Upper lobe of left lung (tissue), 6 donors: ENCODE measurements around the gene POMC. TPM values are rescaled to one million over a fixed set of nuclear protein-coding genes. Genes with fewer than 3 reads are reported as not detected.
"Not testable (repeated sequence)": the region's sequence is repeated elsewhere in the genome, so short reads cannot be mapped to it uniquely, and the experiment has no call there.

Source experiments
- ATAC-seq, 2 donors: fragments of 200-7000 bp; cut with Tn5 transposase; one replicate each; pipeline ENCODE4 v1.9.1; 2022; ENCODE audit warnings: mild to moderate bottlenecking in 2 of 2, moderate library complexity in 2 of 2; ENCODE audit not compliant: low FRiP score in 2 of 2
- DNase-seq, 2 donors: peaks; one replicate each; pipeline ENCODE4 v3.0.0-alpha.2; 2019 to 2020
- H3K27ac ChIP-seq, 4 donors: fragments of 200-600 bp; sonication (generic); one replicate each; pipeline ENCODE4 v1.5.1; 2016 to 2019
- H3K27me3 ChIP-seq, 4 donors: fragments of 200-600 bp; sonication (generic); one replicate each; pipeline ENCODE4 v1.5.1; 2017 to 2019
- H3K36me3 ChIP-seq, 4 donors: fragments of 200-600 bp; sonication (generic); one replicate each; pipeline ENCODE4 v1.5.1; 2016 to 2019
- H3K4me1 ChIP-seq, 4 donors: fragments of 200-600 bp; sonication (generic); one replicate each; pipeline ENCODE4 v1.5.1; 2018 to 2019
- H3K4me3 ChIP-seq, 4 donors: fragments of 200-600 bp; sonication (generic); one replicate each; pipeline ENCODE4 v1.5.1; 2017 to 2019; ENCODE audit warnings: mild to moderate bottlenecking in 2 of 4, moderate library complexity in 1 of 4
- H3K9me3 ChIP-seq, 4 donors: fragments of 200-600 bp; sonication (generic); one replicate each; pipeline ENCODE4 v1.5.1; 2018 to 2019
- CTCF ChIP-seq, 6 experiments: fragments of 450-650 bp in 4 of 6; fragments of 200-600 bp in 2 of 6; sonication (generic) in 2 of 6; IDR thresholded peaks; one replicate each; pipeline ENCODE4 v1.5.1; 2016 to 2019; ENCODE audit warnings: antibody characterized with exemption in 6 of 6
- EP300 ChIP-seq, 4 donors: sonication (generic); formaldehyde crosslinking; IDR thresholded peaks; one replicate each; pipeline ENCODE4 v1.5.1; 2017; ENCODE audit warnings: antibody characterized with exemption in 4 of 4, control low read depth in 2 of 4
- POLR2A ChIP-seq, 4 donors: fragments of 450-650 bp; IDR thresholded peaks; one replicate each; pipeline ENCODE4 v1.5.1; 2016 to 2017; ENCODE audit warnings: antibody characterized with exemption in 4 of 4, mild to moderate bottlenecking in 2 of 4
- POLR2AphosphoS5 ChIP-seq, 2 donors: sonication (generic); formaldehyde crosslinking; IDR thresholded peaks; one replicate each; pipeline ENCODE4 v1.5.1; 2017; ENCODE audit warnings: antibody characterized with exemption in 2 of 2
- WGBS, 2 donors: methylation state at CpG; one replicate each; pipeline ENCODE4 v1.1.5; 2017 to 2018; 5-methylcytosine and 5-hydroxymethylcytosine counted together
- total RNA-seq, 6 donors: library from RNA; depleted of rRNA in 4 of 6; stranded (reverse); fragments of >200 nt in 4 of 6; gene quantifications; one replicate each; pipeline versions ENCODE4 v1.1.0 to v1.2.1, GENCODE V29; 2016 to 2021
- donor health status: DM: no; HTN: no; CAD: no; lungs with moderate emphysema.
- donor health status: DM: no; HTN: yes; CAD: no; lungs with severe emphysema.

Gene POMC
- total RNA-seq, 6 donors from 2014 or later, result 2.4 to 11.5 (median 5.6) TPM

- Histone ChIP-seq H3K27me3 (no peaks in the 10 kb centered on the region), H3K4me1 (no peaks in the 10 kb centered on the region), H3K4me3 (no peak overlapping the region), H3K27ac (no peak overlapping the region), H3K36me3 (no peaks in the 10 kb centered on the region), H3K9me3 (no peaks in the 10 kb centered on the region)
- 90 to 96% methylated on average over 10 of the region's 10 CpGs for WGBS, 2 donors
- ATAC-seq (no peak), DNase-seq (no peak)
- no peak for TF ChIP-seq POLR2A (IDR thresholded peaks at IDR 0.05)
- TF ChIP-seq EP300 (IDR thresholded peaks at IDR 0.05), result no peak
- TF ChIP-seq CTCF (IDR thresholded peaks at IDR 0.05), result no peak
- no peak for TF ChIP-seq POLR2AphosphoS5 (IDR thresholded peaks at IDR 0.05)
Observed at GRCh38 chr2:25146896-25147295, 21.5 kb downstream of the POMC start.

DNA sequence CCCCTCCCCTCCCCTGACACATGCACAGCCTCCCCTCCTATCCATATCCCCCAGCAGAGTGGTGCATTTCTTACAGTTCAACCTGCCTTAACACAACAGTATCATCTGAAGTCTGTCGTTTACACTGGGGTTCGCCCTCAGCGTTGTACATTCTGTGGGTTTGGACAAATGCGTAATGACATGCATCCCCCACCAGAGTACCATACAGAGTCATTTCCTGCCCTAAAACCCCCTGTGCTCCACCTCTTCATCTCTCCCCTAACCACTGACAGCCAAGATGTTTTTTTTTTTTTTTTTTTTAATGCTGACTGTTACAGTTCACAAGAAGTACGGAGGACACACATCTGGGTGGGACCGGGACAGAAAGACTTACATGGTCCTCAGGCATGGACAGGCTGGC lies 22.6 kb downstream of the POMC start:
- Histone ChIP-seq H3K4me1 (no peaks in the 10 kb centered on the region), H3K4me3 (no peak overlapping the region), H3K27ac (no peak overlapping the region), H3K36me3 (no peaks in the 10 kb centered on the region), H3K9me3 (no peaks in the 10 kb centered on the region), H3K27me3 (no peaks in the 10 kb centered on the region)
- ATAC-seq, result no peak
- no peak for TF ChIP-seq POLR2AphosphoS5 (IDR thresholded peaks at IDR 0.05)
- no peak for TF ChIP-seq CTCF (IDR thresholded peaks at IDR 0.05)
- no peak for TF ChIP-seq POLR2A (IDR thresholded peaks at IDR 0.05)
- TF ChIP-seq EP300 (IDR thresholded peaks at IDR 0.05), result no peak
- no peak for DNase-seq
- WGBS, 2 donors, result 75 to 84% methylated on average over 6 of the region's 6 CpGs

GRCh38 chr2:25141120-25141519 lies 27.3 kb downstream of the POMC start:
- H3K4me1 ChIP-seq, result no peaks in the 10 kb centered on the region
- ATAC-seq (no peak), DNase-seq (no peak)
- WGBS, 2 donors, result 79 to 82% methylated on average over 8 of the region's 8 CpGs
- H3K9me3 ChIP-seq, result no peaks in the 10 kb centered on the region
- TF ChIP-seq POLR2A (IDR thresholded peaks at IDR 0.05) (no peak), CTCF (IDR thresholded peaks at IDR 0.05) (no peak)
- no peaks in the 10 kb centered on the region for H3K27me3 ChIP-seq
- H3K36me3 ChIP-seq, result no peaks in the 10 kb centered on the region
- H3K27ac ChIP-seq, result no peak overlapping the region
- H3K4me3 ChIP-seq, result no peak overlapping the region

GRCh38 chr2:25140535-25140934 lies 27.8 kb downstream of the POMC start:
- H3K9me3 ChIP-seq, H3K4me3 ChIP-seq, H3K36me3 ChIP-seq, H3K27me3 ChIP-seq, H3K27ac ChIP-seq, H3K4me1 ChIP-seq, DNase-seq: not testable (repeated sequence)
- peak in 1 of 2 donors; percentile 52 for ATAC-seq
- WGBS, 2 donors, result 77 to 84% methylated on average over 4 of the region's 4 CpGs

DNA sequence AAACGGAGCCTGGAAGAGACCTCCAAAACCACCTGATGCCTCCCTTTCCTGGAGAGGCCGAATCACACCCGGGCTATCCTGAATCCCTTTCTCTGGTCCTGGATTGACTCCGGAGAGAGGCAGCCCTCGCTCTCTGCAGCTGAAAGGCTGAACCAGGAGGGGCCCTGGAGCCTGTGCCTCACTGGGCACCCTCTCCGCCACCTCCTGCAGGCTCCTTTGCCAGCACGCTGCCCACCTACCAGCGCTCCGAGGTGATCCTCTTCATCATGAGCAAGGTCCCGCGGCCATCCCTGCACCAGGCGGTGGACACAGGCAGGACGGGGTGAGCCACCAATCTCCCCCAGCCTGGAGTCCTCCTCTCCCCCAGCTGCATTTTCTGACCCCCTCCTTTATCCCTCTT lies 35.7 kb downstream of the POMC start:
- H3K27ac ChIP-seq, result no peak overlapping the region
- no peak overlapping the region for H3K4me3 ChIP-seq
- peak in 1 of 2 donors; percentile 53 for DNase-seq
- H3K4me1 ChIP-seq, result peaks cover 4 to 19% (median 13%) of the 10 kb centered on the region in 4 donors
- no peaks in the 10 kb centered on the region for H3K9me3 ChIP-seq
- no peaks in the 10 kb centered on the region for H3K36me3 ChIP-seq
- WGBS, 2 donors, result 85 to 92% methylated on average over 9 to 13 of the region's 13 CpGs
- TF ChIP-seq CTCF (IDR thresholded peaks at IDR 0.05) (no peak), POLR2AphosphoS5 (IDR thresholded peaks at IDR 0.05) (no peak), POLR2A (IDR thresholded peaks at IDR 0.05) (no peak), EP300 (IDR thresholded peaks at IDR 0.05) (no peak)
- peaks cover 0 to 3% (median 1%) of the 10 kb centered on the region in 4 donors for H3K27me3 ChIP-seq
- ATAC-seq, result no peak
